ENCODE results near the gene PHAF1. TPM values are rescaled to one million over a fixed set of nuclear protein-coding genes. Genes with fewer than 3 reads are reported as not detected.

Gene PHAF1
- total and polyA plus RNA-seq, 9 of the 15 experiments (the other 6 are each of a cell fraction or from before 2014, with no cell fraction given) = 5.1 to 25.4 (median 13.8) TPM

- TF ChIP-seq ZBTB43 (CRISPR knock-in tag; IDR thresholded peaks at IDR 0.05) (no peak), GABPB2 (CRISPR knock-in tag; conservative IDR thresholded peaks at IDR 0.05) (no peak), ELF2 (CRISPR knock-in tag; IDR thresholded peaks at IDR 0.05) (no peak), ZNF408 (CRISPR knock-in tag; IDR thresholded peaks at IDR 0.05; ENCODE audit: low read depth) (no peak), RBFOX2 (IDR thresholded peaks at IDR 0.05; ENCODE audit: low read depth, low read length) (peak; percentile 74), ETV1 (tag; conservative IDR thresholded peaks at IDR 0.05; ENCODE audit: low read depth) (no peak), RFX7 (CRISPR knock-in tag; IDR thresholded peaks at IDR 0.05) (no peak), BRF2 (IDR thresholded peaks at IDR 0.05; ENCODE audit: borderline replicate concordance, insufficient read depth, insufficient read length) (no peak), BCLAF1 (IDR thresholded peaks at IDR 0.05; ENCODE audit: borderline replicate concordance in 1 of 2, control insufficient read depth in 1 of 2, low read depth in 2 of 2, low read length in 1 of 2) (no peak), TAL1 (IDR thresholded peaks at IDR 0.05) (no peak), ZNF239 (CRISPR knock-in tag; IDR thresholded peaks at IDR 0.05) (no peak), TCF7 (IDR thresholded peaks at IDR 0.05; ENCODE audit: borderline replicate concordance) (peak; percentile 80; the same call in 1 of the 2 replicates), RCOR1 (IDR thresholded peaks at IDR 0.05; ENCODE audit: borderline replicate concordance in 1 of 2, low read depth in 2 of 2, low read length in 2 of 2) (no peak), ZNF354B (CRISPR knock-in tag; IDR thresholded peaks at IDR 0.05) (no peak), HLTF (IDR thresholded peaks at IDR 0.05) (no peak), SNRNP70 (optimal IDR thresholded peaks at IDR 0.05; ENCODE audit: low read depth, low read length) (no peak), MLLT1 (IDR thresholded peaks at IDR 0.05) (peak in 1 of 2 experiments; percentile 91; a peak in 1 of 4 replicates), ZBED1 (IDR thresholded peaks at IDR 0.05) (no peak), ZNF644 (tag; IDR thresholded peaks at IDR 0.05; ENCODE audit: low read depth) (no peak), NCOA4 (IDR thresholded peaks at IDR 0.05; ENCODE audit: partially characterized antibody) (no peak), RBM39 (optimal IDR thresholded peaks at IDR 0.05; ENCODE audit: low read depth, low read length) (no peak), NFE2 (IDR thresholded peaks at IDR 0.05; ENCODE audit: low read depth) (no peak), PRMT5 (CRISPR knock-in tag; IDR thresholded peaks at IDR 0.05) (no peak)
Observed at GRCh38 chr16:67183627-67184452, 74.1 kb downstream of the PHAF1 start, which contains the start of gene MATCAP1 (continued).

Data from K562 (cell line).